ENCODE measurements around the gene PIM2. TPM values are rescaled to one million over a fixed set of nuclear protein-coding genes. Genes with fewer than 3 reads are reported as not detected.

The PIM2 gene
- total and polyA plus RNA-seq, 7 donors: 2.4 to 42.0 (median 6.6) TPM

- H3K36me3 ChIP-seq: peaks cover 0 to 49% (median 8%) of the 10 kb centered on the region in 4 donors
- intact Hi-C loops (cut with DNase I): no loop called here
- no peak overlapping the region for H3K4me3 ChIP-seq
- H3K27ac ChIP-seq: no peak overlapping the region
- no peaks in the 10 kb centered on the region for H3K9me3 ChIP-seq
- DNase-seq: no peak
- WGBS, 2 donors: 92 to 94% methylated on average over 14 of the region's 14 CpGs
- no peak for TF ChIP-seq POLR2A (IDR thresholded peaks at IDR 0.05)
- no peak for TF ChIP-seq POLR2AphosphoS5 (IDR thresholded peaks at IDR 0.05)
- TF ChIP-seq CTCF (IDR thresholded peaks at IDR 0.05): no peak
- no peak for TF ChIP-seq EP300 (IDR thresholded peaks at IDR 0.05)
- H3K4me1 ChIP-seq: peaks cover 0 to 12% (median 7%) of the 10 kb centered on the region in 4 donors
- H3K27me3 ChIP-seq: no peaks in the 10 kb centered on the region
Observed at GRCh38 chrX:48902776-48903175, 16.0 kb downstream of the PIM2 start.

- no peak for TF ChIP-seq CTCF (IDR thresholded peaks at IDR 0.05)
- TF ChIP-seq POLR2A (IDR thresholded peaks at IDR 0.05): no peak
- no peak for TF ChIP-seq POLR2AphosphoS5 (IDR thresholded peaks at IDR 0.05)
- no peak for TF ChIP-seq EP300 (IDR thresholded peaks at IDR 0.05)
- Histone ChIP-seq H3K4me3 (no peak overlapping the region), H3K27me3 (no peaks in the 10 kb centered on the region), H3K27ac (no peak overlapping the region), H3K9me3 (no peaks in the 10 kb centered on the region), H3K36me3 (peaks cover 0 to 49% (median 8%) of the 10 kb centered on the region in 4 donors), H3K4me1 (peaks cover 0 to 12% (median 7%) of the 10 kb centered on the region in 4 donors)
- 95% methylated on average over 20 of the region's 20 CpGs for WGBS, 2 donors
- no peak for DNase-seq
- intact Hi-C loops (cut with DNase I): no loop called here
Observed at GRCh38 chrX:48902135-48902534, 16.7 kb downstream of the PIM2 start.

- Histone ChIP-seq H3K36me3 (peaks cover 0 to 41% (median 8%) of the 10 kb centered on the region in 4 donors), H3K27me3 (no peaks in the 10 kb centered on the region), H3K9me3 (no peaks in the 10 kb centered on the region), H3K4me3 (no peak overlapping the region), H3K27ac (no peak overlapping the region), H3K4me1 (peaks cover 0 to 19% (median 16%) of the 10 kb centered on the region in 4 donors)
- 92 to 95% methylated on average over 7 of the region's 7 CpGs for WGBS, 2 donors
- TF ChIP-seq EP300 (IDR thresholded peaks at IDR 0.05) (no peak), POLR2A (IDR thresholded peaks at IDR 0.05) (no peak), CTCF (IDR thresholded peaks at IDR 0.05) (no peak), POLR2AphosphoS5 (IDR thresholded peaks at IDR 0.05) (no peak)
- intact Hi-C loops (cut with DNase I): no loop called here
- DNase-seq: peak; percentile 46
Observed at GRCh38 chrX:48901069-48901468, 17.8 kb downstream of the PIM2 start.

- Histone ChIP-seq H3K4me1 (peaks cover 0 to 19% (median 17%) of the 10 kb centered on the region in 4 donors), H3K27ac (peak overlapping the region; percentile 21 to 98 (median 95)), H3K9me3 (no peaks in the 10 kb centered on the region), H3K4me3 (no peak overlapping the region), H3K36me3 (peaks cover 0 to 33% (median 8%) of the 10 kb centered on the region in 4 donors), H3K27me3 (no peaks in the 10 kb centered on the region)
- 37 to 80% methylated on average over 8 of the region's 8 CpGs for WGBS, 2 donors
- TF ChIP-seq POLR2A (IDR thresholded peaks at IDR 0.05) (no peak), CTCF (IDR thresholded peaks at IDR 0.05) (no peak)
- no peak for DNase-seq
- intact Hi-C loops (cut with DNase I): loop anchor here (10.0 kb wide), 1 partner anchor 224 kb away; no protein-coding TSS in a partner anchor
Observed at GRCh38 chrX:48899078-48899410, 19.8 kb downstream of the PIM2 start.

All from sigmoid colon (tissue), 7 donors.